RWPE2 (cell line): ENCODE results near the gene FARP2.

Experiments
- ATAC-seq: fragments of 200-7000 bp; cut with Tn5 transposase; 3 replicates; pipeline ENCODE4 v1.9.1; 2021; ENCODE audit warnings: low read depth
- DNase-seq: peaks from one replicate; pipeline ENCODE4 v3.0.0-alpha.2; 2020; ENCODE audit warnings: low spot score
- H3K27ac ChIP-seq: fragments of 450-650 bp; 2 replicates; pipeline ENCODE4 v1.5.1; 2017; ENCODE audit warnings: mild to moderate bottlenecking; ENCODE audit not compliant: poor library complexity, severe bottlenecking
- H3K27me3 ChIP-seq: fragments of 250-450 bp; sonication (Bioruptor Pico); 2 replicates; pipeline ENCODE4 v1.5.1; 2021; ENCODE audit warnings: mild to moderate bottlenecking, moderate library complexity; ENCODE audit not compliant: insufficient read depth, poor library complexity, severe bottlenecking
- H3K36me3 ChIP-seq: fragments of 250-450 bp; sonication (Bioruptor Pico); 2 replicates; pipeline ENCODE4 v1.5.1; 2020; ENCODE audit warnings: low read depth, mild to moderate bottlenecking, moderate library complexity
- H3K4me1 ChIP-seq: fragments of 250-450 bp; sonication (Bioruptor Pico); 2 replicates; pipeline ENCODE4 v1.5.1; 2021; ENCODE audit warnings: mild to moderate bottlenecking, moderate library complexity; ENCODE audit not compliant: insufficient read depth, poor library complexity, severe bottlenecking
- H3K4me3 ChIP-seq: fragments of 250-450 bp; sonication (Bioruptor Pico); 2 replicates; pipeline ENCODE4 v1.5.1; 2021; ENCODE audit warnings: mild to moderate bottlenecking, moderate library complexity; ENCODE audit not compliant: severe bottlenecking
- H3K9me3 ChIP-seq: fragments of 250-450 bp; sonication (Bioruptor Pico); 2 replicates; pipeline ENCODE4 v1.5.1; 2021; ENCODE audit warnings: mild to moderate bottlenecking, moderate library complexity; ENCODE audit not compliant: severe bottlenecking
- TF ChIP-seq, protein P1 (sequence below): fragments of 450-650 bp; IDR thresholded peaks from one replicate; pipeline ENCODE4 v1.5.1; 2017; ENCODE audit warnings: mild to moderate bottlenecking, moderate library complexity; ENCODE audit not compliant: poor library complexity, severe bottlenecking

The FARP2 gene

DNA sequence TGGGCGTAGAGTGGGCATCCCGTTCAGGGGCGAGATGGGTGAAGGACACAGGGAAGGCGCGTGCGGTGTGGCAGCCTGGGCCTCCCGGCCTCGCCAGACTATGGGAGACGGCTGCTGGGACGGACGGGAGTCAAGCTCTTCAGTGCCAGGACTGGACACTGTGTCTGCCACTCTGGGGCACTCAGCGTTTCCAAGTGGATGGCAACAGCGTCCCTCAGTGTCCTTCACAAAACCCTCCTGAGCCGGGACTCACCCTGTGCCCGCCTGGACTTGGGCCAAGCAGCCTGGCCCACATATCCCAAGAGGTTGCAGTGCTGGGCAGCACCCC is 186.2 kb downstream of the FARP2 start:
- H3K27me3 ChIP-seq: peaks cover 12% of the 10 kb centered on the region
- TF ChIP-seq, protein P1, sequence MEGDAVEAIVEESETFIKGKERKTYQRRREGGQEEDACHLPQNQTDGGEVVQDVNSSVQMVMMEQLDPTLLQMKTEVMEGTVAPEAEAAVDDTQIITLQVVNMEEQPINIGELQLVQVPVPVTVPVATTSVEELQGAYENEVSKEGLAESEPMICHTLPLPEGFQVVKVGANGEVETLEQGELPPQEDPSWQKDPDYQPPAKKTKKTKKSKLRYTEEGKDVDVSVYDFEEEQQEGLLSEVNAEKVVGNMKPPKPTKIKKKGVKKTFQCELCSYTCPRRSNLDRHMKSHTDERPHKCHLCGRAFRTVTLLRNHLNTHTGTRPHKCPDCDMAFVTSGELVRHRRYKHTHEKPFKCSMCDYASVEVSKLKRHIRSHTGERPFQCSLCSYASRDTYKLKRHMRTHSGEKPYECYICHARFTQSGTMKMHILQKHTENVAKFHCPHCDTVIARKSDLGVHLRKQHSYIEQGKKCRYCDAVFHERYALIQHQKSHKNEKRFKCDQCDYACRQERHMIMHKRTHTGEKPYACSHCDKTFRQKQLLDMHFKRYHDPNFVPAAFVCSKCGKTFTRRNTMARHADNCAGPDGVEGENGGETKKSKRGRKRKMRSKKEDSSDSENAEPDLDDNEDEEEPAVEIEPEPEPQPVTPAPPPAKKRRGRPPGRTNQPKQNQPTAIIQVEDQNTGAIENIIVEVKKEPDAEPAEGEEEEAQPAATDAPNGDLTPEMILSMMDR: no peak
- peaks cover 15% of the 10 kb centered on the region for H3K4me1 ChIP-seq
- no peak for ATAC-seq
- no peaks in the 10 kb centered on the region for H3K9me3 ChIP-seq
- no peaks in the 10 kb centered on the region for H3K36me3 ChIP-seq
- H3K4me3 ChIP-seq: no peak overlapping the region
- no peak overlapping the region for H3K27ac ChIP-seq
- no peak for DNase-seq
